NB4 (cell line): ENCODE results near the gene NAALADL2.

ENCODE experiments used
- DNase-seq: peaks from one replicate; pipeline ENCODE4 v3.0.0; 2010; ENCODE audit warnings: low read depth
- H3K4me3 ChIP-seq: one replicate; pipeline ENCODE4 v1.5.1; 2011; ENCODE audit warnings: mild to moderate bottlenecking, low read depth, low read length, moderate library complexity
- CTCF ChIP-seq: IDR thresholded peaks from one replicate; pipeline ENCODE4 v1.5.1; 2012; ENCODE audit warnings: low read depth, low read length
- MAX ChIP-seq: IDR thresholded peaks from 2 replicates; pipeline ENCODE4 v1.6.1; 2011; ENCODE audit warnings: low read depth, low read length
- MYC ChIP-seq: IDR thresholded peaks from 2 replicates; pipeline ENCODE4 v1.6.1; 2011; ENCODE audit warnings: low read depth, low read length
- POLR2A ChIP-seq: IDR thresholded peaks from 2 replicates; pipeline ENCODE4 v1.6.1; 2011; ENCODE audit warnings: mild to moderate bottlenecking; ENCODE audit not compliant: insufficient read length; ENCODE audit errors: extremely low read depth

Gene NAALADL2

GRCh38 chr3:175475765-175476164 lies 616.6 kb downstream of the NAALADL2 start:
- DNase-seq: no peak
- TF ChIP-seq MYC (no peak), MAX (no peak), CTCF (no peak), POLR2A (no peak)
- no peak overlapping the region for H3K4me3 ChIP-seq

GRCh38 chr3:175476489-175476888 lies 617.4 kb downstream of the NAALADL2 start:
- no peak overlapping the region for H3K4me3 ChIP-seq
- no peak for TF ChIP-seq CTCF
- TF ChIP-seq MAX: no peak
- TF ChIP-seq MYC: no peak
- no peak for TF ChIP-seq POLR2A
- no peak for DNase-seq

GRCh38 chr3:175477651-175478224 lies 618.6 kb downstream of the NAALADL2 start:
- H3K4me3 ChIP-seq: no peak overlapping the region
- TF ChIP-seq POLR2A (no peak), MYC (no peak), CTCF (no peak), MAX (no peak)
- no peak for DNase-seq

- DNase-seq: no peak
- TF ChIP-seq MAX (no peak), CTCF (no peak), POLR2A (no peak), MYC (no peak)
Measured at GRCh38 chr3:175478301-175478700, 619.2 kb downstream of the NAALADL2 start.

GRCh38 chr3:175479175-175479574 lies 620.0 kb downstream of the NAALADL2 start:
- no peak for DNase-seq
- no peak overlapping the region for H3K4me3 ChIP-seq
- TF ChIP-seq MAX: no peak
- no peak for TF ChIP-seq POLR2A
- TF ChIP-seq CTCF: no peak
- TF ChIP-seq MYC: no peak

More at GRCh38 chr3:175478301-175478700, 619.2 kb downstream of the NAALADL2 start:
- no peak overlapping the region for H3K4me3 ChIP-seq
